ENCODE results near the gene ADAMTSL5. TPM values are rescaled to one million over a fixed set of nuclear protein-coding genes. Genes with fewer than 3 reads are reported as not detected.

The ADAMTSL5 gene
- total and polyA plus RNA-seq, 2 of the 8 experiments (the other 6 are each of a cell fraction or from before 2014, with no cell fraction given): 0.82 to 0.99 TPM

DNA sequence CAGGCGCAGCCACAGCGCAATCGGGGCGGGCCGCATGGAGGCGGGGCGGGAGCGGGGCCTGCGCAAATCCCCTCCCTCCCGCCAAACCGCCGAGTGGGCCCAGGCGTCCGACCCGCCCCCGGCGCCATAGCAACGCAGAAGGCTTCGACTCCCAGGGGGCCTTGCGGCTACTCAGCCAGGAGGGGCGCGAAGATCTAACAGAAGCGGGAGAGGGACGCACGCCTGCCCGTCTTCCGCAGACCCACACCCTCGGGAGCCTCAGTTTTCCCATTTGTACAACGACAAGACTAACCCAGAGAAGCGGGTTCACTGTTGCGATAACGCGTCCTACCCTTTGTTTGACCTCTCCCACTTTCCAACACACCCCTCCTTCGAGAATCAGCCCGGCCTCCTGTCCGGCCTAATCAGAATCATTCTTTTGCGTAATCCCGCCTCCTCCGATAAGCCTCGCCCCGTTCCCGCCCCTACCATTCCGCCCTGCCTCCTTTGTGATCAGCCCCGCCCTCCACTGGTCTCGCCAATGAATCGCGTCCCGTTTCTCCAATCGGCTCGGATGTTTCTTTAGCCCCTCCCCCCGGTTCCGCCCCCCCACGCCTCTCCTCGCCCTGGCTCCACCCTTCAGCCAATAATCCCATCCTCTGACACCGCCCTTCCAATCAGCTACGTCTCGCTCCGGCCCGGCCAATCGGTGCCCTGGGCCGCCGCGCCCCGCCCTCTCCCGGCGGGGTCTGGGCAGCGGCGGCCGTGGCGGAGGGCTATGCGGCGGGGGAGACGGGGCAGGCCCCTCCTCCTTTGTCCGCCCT lies 22.3 kb downstream of the ADAMTSL5 start, which contains the start of gene PCSK4:
TSS of gene PCSK4 (minus strand) at position 40 of the 803 bp plus-strand sequence. CDS start at position 36, 4 bp downstream.
- Histone ChIP-seq H4K91ac (replicated peaks; ENCODE audit: insufficient read length, low read length) (peak within 1 kb of the TSS; percentile 65), H3K23ac (ENCODE audit: insufficient read length) (no peak within 1 kb of the TSS), H3K18ac (ENCODE audit: extremely low read depth, low read length) (peak within 1 kb of the TSS; percentile 62), H3K4me1 (replicated peaks in 1 of 4; ENCODE audit: control insufficient read depth in 3 of 4, insufficient read depth in 4 of 4, low read length in 3 of 4) (peaks cover 0 to 5% (median 2%) of the 10 kb centered on the region in 4 experiments; a peak in 4 of 7 replicates), H4K5ac (ENCODE audit: insufficient read length, low read depth, low read length) (peak within 1 kb of the TSS; percentile 86), H3K9ac (replicated peaks in 1 of 4; ENCODE audit: extremely low read depth in 1 of 4, low read depth in 3 of 4, low read length in 3 of 4) (peak within 1 kb of the TSS; percentile 5 to 69 (median 47); a peak in 5 of 7 replicates), H3K79me2 (ENCODE audit: control insufficient read depth in 1 of 2, insufficient read depth in 2 of 2, low read length in 2 of 2) (no peaks in the 10 kb centered on the region), H2AK5ac (ENCODE audit: low read depth, low read length) (0 out of 2 replicates have a peak within 1 kb of the TSS, but pooled peaks have one; percentile 39), H2AFZ (ENCODE audit: low read length) (peak within 1 kb of the TSS; percentile 96; the same call in 1 of the 2 replicates), H3K9me3 (ENCODE audit: insufficient read depth in 2 of 2, low read depth in 1 of 2, low read length in 1 of 2) (no peaks in the 10 kb centered on the region), H4K8ac (ENCODE audit: extremely low read depth, insufficient read depth, low read length) (peak within 1 kb of the TSS; percentile 73), H4K20me1 (replicated peaks in 1 of 2; ENCODE audit: control insufficient read depth in 1 of 2, insufficient read depth in 2 of 2, low read length in 2 of 2) (peaks cover 0 to 1% of the 10 kb centered on the region in 2 experiments), H3K79me1 (ENCODE audit: low read depth, low read length) (no peaks in the 10 kb centered on the region), H3K27ac (ENCODE audit: low read depth, low read length) (peak within 1 kb of the TSS; percentile 58; the same call in 1 of the 2 replicates), H3K27me3 (replicated peaks in 1 of 4; ENCODE audit: control insufficient read depth in 3 of 4, extremely low read depth in 1 of 4, insufficient read depth in 3 of 4, low read length in 3 of 4) (peaks cover 3 to 17% (median 9%) of the 10 kb centered on the region in 4 experiments; a peak in 6 of 7 replicates), H2BK12ac (ENCODE audit: low read depth, low read length) (peak within 1 kb of the TSS; percentile 44; the same call in 1 of the 2 replicates), H2BK15ac (ENCODE audit: low read length) (peak within 1 kb of the TSS; percentile 29; the same call in 1 of the 2 replicates), H3K23me2 (ENCODE audit: low read depth, low read length) (peaks cover 7% of the 10 kb centered on the region; the same call in 1 of the 2 replicates), H3K36me3 (ENCODE audit: control insufficient read depth in 2 of 4, insufficient read depth in 4 of 4, low read length in 3 of 4) (no peaks in the 10 kb centered on the region), H2BK120ac (replicated peaks; ENCODE audit: low read depth, low read length) (no peak within 1 kb of the TSS), H3K4me2 (ENCODE audit: insufficient read depth in 1 of 2, low read depth in 2 of 2, low read length in 2 of 2) (peak within 1 kb of the TSS; percentile 66 to 89), H2BK20ac (ENCODE audit: low read length) (no peak within 1 kb of the TSS), H3K4ac (replicated peaks; ENCODE audit: insufficient read length, low read depth, low read length) (peak within 1 kb of the TSS; percentile 81), H3K4me3 (ENCODE audit: extremely low read depth in 1 of 4, insufficient read depth in 2 of 4, low read depth in 3 of 4, low read length in 4 of 4) (peak within 1 kb of the TSS; percentile 52 to 80 (median 74)), H3K14ac (ENCODE audit: insufficient read length) (no peak within 1 kb of the TSS), H2BK5ac (ENCODE audit: low read depth, low read length) (peak within 1 kb of the TSS; percentile 66; the same call in 1 of the 2 replicates), H3K56ac (replicated peaks; ENCODE audit: insufficient read length, low read depth, low read length) (peak within 1 kb of the TSS; percentile 36)
- ChIA-PET CTCF (ENCODE audit: partially characterized antibody) (interaction anchor here (0.6 to 1.3 kb wide), 4 partner anchors 13 to 731 kb away, joined by 4 to 7 read pairs (median 4); no protein-coding TSS in a partner anchor), POLR2A (ENCODE audit: partially characterized antibody) (interaction anchor here (0.6 to 1.9 kb wide), 7 partner anchors 12 to 122 kb away, joined by 3 to 8 read pairs (median 4); no protein-coding TSS in a partner anchor)
- DNase-seq (ENCODE audit: low read depth in 1 of 2, low spot score in 2 of 2) (peak; percentile 96 to 97), FAIRE-seq (peak; percentile 95)
- WGBS, 2 experiments (ENCODE audit: extremely low coverage in 1 of 2, insufficient coverage in 1 of 2, insufficient read length in 1 of 2, insufficient replicate concordance in 2 of 2, low coverage in 1 of 2, low lambda C conversion rate in 2 of 2, missing lambda C conversion rate in 1 of 2): 2% methylated on average over 50 of the region's 74 CpGs; no CpG with 5 or more reads in 1 of the 2 experiments
- no peak for TF ChIP-seq CHD2 (IDR thresholded peaks at IDR 0.05; ENCODE audit: low read length)
- no peak for TF ChIP-seq TEAD4 (IDR thresholded peaks at IDR 0.05; ENCODE audit: low read depth, low read length)
- TF ChIP-seq, protein P1, sequence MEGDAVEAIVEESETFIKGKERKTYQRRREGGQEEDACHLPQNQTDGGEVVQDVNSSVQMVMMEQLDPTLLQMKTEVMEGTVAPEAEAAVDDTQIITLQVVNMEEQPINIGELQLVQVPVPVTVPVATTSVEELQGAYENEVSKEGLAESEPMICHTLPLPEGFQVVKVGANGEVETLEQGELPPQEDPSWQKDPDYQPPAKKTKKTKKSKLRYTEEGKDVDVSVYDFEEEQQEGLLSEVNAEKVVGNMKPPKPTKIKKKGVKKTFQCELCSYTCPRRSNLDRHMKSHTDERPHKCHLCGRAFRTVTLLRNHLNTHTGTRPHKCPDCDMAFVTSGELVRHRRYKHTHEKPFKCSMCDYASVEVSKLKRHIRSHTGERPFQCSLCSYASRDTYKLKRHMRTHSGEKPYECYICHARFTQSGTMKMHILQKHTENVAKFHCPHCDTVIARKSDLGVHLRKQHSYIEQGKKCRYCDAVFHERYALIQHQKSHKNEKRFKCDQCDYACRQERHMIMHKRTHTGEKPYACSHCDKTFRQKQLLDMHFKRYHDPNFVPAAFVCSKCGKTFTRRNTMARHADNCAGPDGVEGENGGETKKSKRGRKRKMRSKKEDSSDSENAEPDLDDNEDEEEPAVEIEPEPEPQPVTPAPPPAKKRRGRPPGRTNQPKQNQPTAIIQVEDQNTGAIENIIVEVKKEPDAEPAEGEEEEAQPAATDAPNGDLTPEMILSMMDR (IDR thresholded peaks at IDR 0.05; ENCODE audit: control extremely low read depth in 1 of 3, insufficient read depth in 1 of 3, low read depth in 1 of 3, low read length in 3 of 3): no peak
- TF ChIP-seq HDAC2 (IDR thresholded peaks at IDR 0.05; ENCODE audit: borderline replicate concordance in 1 of 2, low read depth in 2 of 2, low read length in 2 of 2): peak in 1 of 2 experiments; percentile 51; a peak in 1 of 4 replicates
- TF ChIP-seq POU5F1 (IDR thresholded peaks at IDR 0.05; ENCODE audit: low read depth, low read length): no peak
- TF ChIP-seq SAP30 (IDR thresholded peaks at IDR 0.05; ENCODE audit: insufficient read depth, insufficient replicate concordance, low read length): peak; percentile 38
- no peak for TF ChIP-seq GTF2F1 (IDR thresholded peaks at IDR 0.05; ENCODE audit: borderline replicate concordance, low read depth, low read length)
